Right hindlimb (tissue), 1 donor: ENCODE measurements around the gene MACIR.

Experiments used
- DNase-seq: peaks from one replicate; pipeline ENCODE4 v3.0.0-alpha.2; 2018

MACIR gene

GRCh38 chr5:103293719-103294118 lies 35.2 kb downstream of the MACIR start:
- no peak for DNase-seq

GRCh38 chr5:103294906-103295305 lies 36.3 kb downstream of the MACIR start:
- no peak for DNase-seq

GRCh38 chr5:103295424-103295823 lies 36.9 kb downstream of the MACIR start:
- no peak for DNase-seq

- DNase-seq, result no peak
These were observed 37.3 kb downstream of the MACIR start for GRCh38 chr5:103295871-103296270.

- DNase-seq, result no peak
These were observed 39.6 kb downstream of the MACIR start for GRCh38 chr5:103298117-103298516.

GRCh38 chr5:103298607-103299188 lies 40.1 kb downstream of the MACIR start:
- DNase-seq, result no peak

- no peak for DNase-seq
These were observed 47.2 kb downstream of the MACIR start for GRCh38 chr5:103305809-103306208.

DNA sequence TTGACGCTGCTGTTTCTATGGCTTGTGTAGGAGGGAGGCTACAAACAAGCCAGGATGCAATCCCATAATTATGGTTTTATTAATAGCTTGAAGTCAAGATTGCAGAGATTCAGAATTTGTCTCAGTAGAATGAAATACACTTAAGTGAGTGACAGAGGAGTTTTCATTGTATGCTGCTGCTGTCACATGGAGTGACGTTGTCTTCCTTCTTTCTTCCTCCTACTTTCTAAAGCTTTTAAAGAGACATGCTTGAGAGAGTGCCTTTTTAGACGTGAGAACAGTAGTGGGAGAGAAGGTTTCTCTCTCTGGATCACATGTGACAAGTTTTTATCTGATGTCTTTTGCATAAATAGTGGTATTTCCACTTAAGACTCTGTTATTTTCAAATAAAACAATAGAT lies 48.9 kb downstream of the MACIR start:
- no peak for DNase-seq

DNA sequence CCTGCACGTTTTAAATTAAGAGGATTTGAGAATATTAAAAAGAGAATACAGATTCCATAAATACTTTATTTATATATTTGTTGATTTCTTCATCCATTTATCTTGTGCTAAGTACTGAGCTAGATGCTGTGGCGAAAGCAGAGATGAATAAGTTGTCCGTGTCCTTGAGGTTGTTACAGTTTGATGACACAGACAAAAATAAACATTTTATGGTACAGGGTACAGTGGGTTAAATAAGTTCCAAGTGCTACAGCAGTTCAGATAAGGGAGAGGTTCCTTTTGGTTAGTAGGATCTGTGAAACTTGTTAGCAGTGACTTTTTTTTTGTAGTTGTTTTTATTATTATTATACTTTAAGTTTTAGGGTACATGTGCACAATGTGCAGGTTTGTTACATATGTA lies 50.2 kb downstream of the MACIR start:
- DNase-seq, result no peak

DNA sequence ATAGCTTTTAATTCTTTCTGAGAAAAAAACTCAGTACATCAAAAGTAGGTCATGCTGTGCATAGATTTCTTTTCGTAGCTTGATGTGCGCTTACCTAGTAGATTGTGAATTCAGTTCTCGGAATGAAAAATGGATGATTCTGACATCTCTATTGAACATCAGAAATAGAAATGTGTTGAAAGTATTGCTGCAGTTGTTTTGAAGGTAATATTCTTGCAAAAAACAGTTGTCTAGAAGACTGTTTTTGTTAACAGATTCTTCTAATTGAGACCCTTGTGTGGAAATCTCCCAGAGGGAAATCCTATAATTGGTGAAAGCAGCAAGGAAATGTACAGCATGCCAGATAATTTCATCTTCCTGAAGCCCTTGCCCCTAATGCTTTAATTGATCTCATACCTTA lies 54.5 kb downstream of the MACIR start:
- DNase-seq, result no peak

DNA sequence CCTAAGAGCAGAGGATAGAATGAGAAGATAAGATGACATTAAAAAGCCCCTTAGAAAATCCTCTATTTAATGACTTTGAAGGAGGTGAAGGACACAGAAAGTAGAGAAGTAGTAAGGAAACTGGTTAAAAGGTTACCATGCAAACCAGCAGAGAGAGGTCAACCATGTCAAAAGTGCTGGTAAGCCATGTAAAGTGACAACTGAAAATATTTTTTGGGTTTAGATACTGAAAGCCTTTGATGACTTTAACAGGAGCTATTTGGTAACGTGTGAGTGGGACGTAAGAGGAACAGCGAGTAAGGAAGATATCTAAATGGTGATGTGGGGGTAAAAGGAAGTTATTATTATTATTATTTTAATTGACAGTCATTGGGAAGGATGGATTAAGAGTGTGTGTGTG lies 56.9 kb downstream of the MACIR start:
- no peak for DNase-seq

DNA sequence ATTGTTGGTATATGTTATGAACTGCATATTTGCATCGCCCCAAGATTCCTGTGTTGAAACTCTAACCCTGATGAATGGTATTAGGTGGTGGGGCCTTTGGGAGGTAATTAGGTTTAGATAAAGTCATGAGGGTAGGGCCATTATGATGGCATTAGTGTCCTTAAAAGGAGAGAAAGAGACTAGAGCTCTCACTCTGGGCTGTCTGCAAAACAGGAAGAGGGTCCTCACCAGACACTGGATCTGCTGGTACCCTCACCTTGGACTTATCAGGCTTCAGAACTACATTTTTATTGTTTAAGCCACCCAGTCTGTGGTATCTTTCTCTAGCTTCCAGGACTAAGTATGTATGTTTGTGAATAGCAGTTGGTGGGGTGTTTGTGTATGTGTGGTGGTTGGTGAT lies 68.9 kb downstream of the MACIR start:
- no peak for DNase-seq

DNA sequence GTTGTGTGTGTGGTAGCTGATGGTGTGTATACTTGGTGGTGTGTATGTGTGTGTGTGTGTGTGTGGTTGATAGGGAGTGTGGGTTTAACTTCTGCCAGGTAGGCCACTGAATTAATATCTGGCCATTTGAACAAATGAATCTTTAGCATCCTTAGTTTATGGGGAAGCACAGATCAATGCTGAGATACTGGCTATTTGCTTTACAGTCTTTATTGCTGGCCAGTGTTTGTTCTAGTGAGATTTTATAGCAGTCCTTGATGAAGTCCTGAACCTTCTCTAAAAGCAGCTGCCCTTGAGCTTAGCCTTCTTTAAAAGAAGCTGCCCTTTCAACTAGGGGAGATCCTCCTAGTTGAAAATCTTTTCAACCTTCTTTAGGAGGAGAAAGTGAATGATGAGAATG lies 69.3 kb downstream of the MACIR start:
- DNase-seq, result no peak
